Activated CD4-positive, alpha-beta T cell treated with anti-CD3 and anti-CD28 coated beads for 48 hours (primary cell): ENCODE data around the gene PDGFB.

Source experiments
- DNase-seq: peaks from one replicate; pipeline ENCODE4 v3.0.0-alpha.2; 2020

Gene PDGFB

GRCh38 chr22:39238966-39239505, 5.7 kb downstream of the PDGFB start:
- DNase-seq = no peak

- DNase-seq = no peak
Measured at GRCh38 chr22:39238561-39238960, 6.2 kb downstream of the PDGFB start.

GRCh38 chr22:39238101-39238466, 6.7 kb downstream of the PDGFB start:
- DNase-seq = no peak

- DNase-seq = peak; percentile 68
Measured at GRCh38 chr22:39237318-39238100, 7.3 kb downstream of the PDGFB start.

- DNase-seq = peak; percentile 53
Measured at GRCh38 chr22:39236321-39237317, 8.2 kb downstream of the PDGFB start.

GRCh38 chr22:39234867-39235687, 9.7 kb downstream of the PDGFB start:
- no peak for DNase-seq

- no peak for DNase-seq
Measured at GRCh38 chr22:39234472-39234787, 10.4 kb downstream of the PDGFB start.

GRCh38 chr22:39233710-39234471, 10.9 kb downstream of the PDGFB start:
- DNase-seq = no peak

GRCh38 chr22:39232806-39233709, 11.7 kb downstream of the PDGFB start:
- no peak for DNase-seq

- DNase-seq = no peak
Measured at GRCh38 chr22:39232246-39232645, 12.5 kb downstream of the PDGFB start.

GRCh38 chr22:39231197-39231950, 13.4 kb downstream of the PDGFB start:
- DNase-seq = no peak

- no peak for DNase-seq
Measured at GRCh38 chr22:39230261-39231196, 14.3 kb downstream of the PDGFB start.

- DNase-seq = no peak
Measured at GRCh38 chr22:39229688-39230260, 15.0 kb downstream of the PDGFB start.

- DNase-seq = no peak
Measured at GRCh38 chr22:39229075-39229474, 15.7 kb downstream of the PDGFB start.

- no peak for DNase-seq
Measured at GRCh38 chr22:39227542-39228272, 17.1 kb downstream of the PDGFB start.

- no peak for DNase-seq
Measured at GRCh38 chr22:39226353-39226752, 18.4 kb downstream of the PDGFB start.

GRCh38 chr22:39225591-39225990, 19.2 kb downstream of the PDGFB start:
- no peak for DNase-seq

GRCh38 chr22:39224550-39224949, 20.2 kb downstream of the PDGFB start:
- no peak for DNase-seq
